HG03439 (cell line): Measurements from ENCODE around the gene BOC.

Experiments
- ATAC-seq: cut with Tn5 transposase; IDR thresholded peaks from one replicate; pipeline ENCODE4 v1.9.1; 2021; ENCODE audit warnings: mild to moderate bottlenecking, moderate library complexity; ENCODE audit not compliant: unreplicated experiment

Gene BOC

GRCh38 chr3:113185194-113185835 is 26.0 kb upstream of the BOC start:
- no peak for ATAC-seq

GRCh38 chr3:113186566-113186965 is 24.8 kb upstream of the BOC start:
- no peak for ATAC-seq

- ATAC-seq: no peak
Measured at GRCh38 chr3:113193288-113193687, 18.1 kb upstream of the BOC start.

- no peak for ATAC-seq
Measured at GRCh38 chr3:113193719-113194118, 17.6 kb upstream of the BOC start.

- ATAC-seq: no peak
Measured at GRCh38 chr3:113194823-113195401, 16.4 kb upstream of the BOC start.

GRCh38 chr3:113200351-113200750 is 11.0 kb upstream of the BOC start:
- no peak for ATAC-seq

- no peak for ATAC-seq
Measured at GRCh38 chr3:113200946-113201345, 10.4 kb upstream of the BOC start.

GRCh38 chr3:113204371-113204770 is 7.0 kb upstream of the BOC start:
- no peak for ATAC-seq

GRCh38 chr3:113205481-113205880 is 5.9 kb upstream of the BOC start:
- no peak for ATAC-seq

GRCh38 chr3:113210604-113211329 is 590 bp upstream of the BOC start:
- no peak for ATAC-seq

GRCh38 chr3:113212150-113212843 is 940 bp downstream of the BOC start:
- no peak for ATAC-seq

GRCh38 chr3:113212844-113213375 is 1.6 kb downstream of the BOC start:
- ATAC-seq: no peak

- ATAC-seq: no peak
Measured at GRCh38 chr3:113213896-113214587, 2.7 kb downstream of the BOC start.

GRCh38 chr3:113214917-113215595 is 3.7 kb downstream of the BOC start:
- no peak for ATAC-seq

- no peak for ATAC-seq
Measured at GRCh38 chr3:113216393-113216792, 5.0 kb downstream of the BOC start.

GRCh38 chr3:113218011-113218680 is 6.8 kb downstream of the BOC start:
- ATAC-seq: no peak

- no peak for ATAC-seq
Measured at GRCh38 chr3:113218681-113219045, 7.3 kb downstream of the BOC start.

GRCh38 chr3:113219605-113220300 is 8.4 kb downstream of the BOC start:
- no peak for ATAC-seq

GRCh38 chr3:113220721-113221120 is 9.4 kb downstream of the BOC start:
- no peak for ATAC-seq
